Measurements from ENCODE around the gene RBP2. TPM values are rescaled to one million over a fixed set of nuclear protein-coding genes. Genes with fewer than 3 reads are reported as not detected.
A peak's percentile ranks its signal among the peaks of the same experiment; 100 is the strongest.

The RBP2 gene
- total and polyA plus RNA-seq, 4 donors: 0.79 TPM; not detected in 3

GRCh38 chr3:139416275-139416674, 60.0 kb downstream of the RBP2 start:
- H3K9ac ChIP-seq (ENCODE audit: low read depth in 1 of 2, low read length in 2 of 2): no peak overlapping the region
- TF ChIP-seq JUND (IDR thresholded peaks at IDR 0.05) (no peak), HNF4G (IDR thresholded peaks at IDR 0.05) (no peak), GABPA (IDR thresholded peaks at IDR 0.05 in 1 of 2, conservative IDR thresholded peaks at IDR 0.05 in 1 of 2) (no peak), FOXA1 (IDR thresholded peaks at IDR 0.05) (no peak), RXRA (IDR thresholded peaks at IDR 0.05) (no peak), EGR1 (IDR thresholded peaks at IDR 0.05; ENCODE audit: low read depth in 2 of 2) (no peak), REST (IDR thresholded peaks at IDR 0.05) (no peak), CTCF (IDR thresholded peaks at IDR 0.05; ENCODE audit: low read depth, low read length, missing input control) (no peak), FOXA2 (IDR thresholded peaks at IDR 0.05) (no peak), ZBTB33 (IDR thresholded peaks at IDR 0.05) (no peak), MAX (IDR thresholded peaks at IDR 0.05) (no peak), NR2F2 (IDR thresholded peaks at IDR 0.05) (no peak)
- 97% methylated on average over 1 of the region's 1 CpG for WGBS
- peaks cover 0 to 7% (median under 1%) of the 10 kb centered on the region in 4 donors for H3K9me3 ChIP-seq (ENCODE audit: control insufficient read depth in 4 of 4, low read length in 3 of 4)
- H3K27me3 ChIP-seq (ENCODE audit: control insufficient read depth in 4 of 4, insufficient read depth in 4 of 4, low read length in 3 of 4): no peaks in the 10 kb centered on the region
- no peak for DNase-seq (ENCODE audit: low spot score)
- no peak overlapping the region for H3K27ac ChIP-seq (ENCODE audit: low read depth in 1 of 2, low read length in 2 of 2)
- H3K4me1 ChIP-seq (ENCODE audit: control insufficient read depth in 4 of 4, insufficient read depth in 4 of 4, low read length in 3 of 4): peaks cover 0 to 12% (median 5%) of the 10 kb centered on the region in 4 donors
- H3K36me3 ChIP-seq (ENCODE audit: control insufficient read depth in 4 of 4, insufficient read depth in 3 of 4, low read depth in 1 of 4, low read length in 3 of 4): no peaks in the 10 kb centered on the region
- no peak overlapping the region for H3K4me3 ChIP-seq (ENCODE audit: low read depth in 1 of 3, low read length in 3 of 3)

GRCh38 chr3:139414608-139415224, 61.6 kb downstream of the RBP2 start:
- no peak overlapping the region for H3K9ac ChIP-seq (ENCODE audit: low read depth in 1 of 2, low read length in 2 of 2)
- no peaks in the 10 kb centered on the region for H3K36me3 ChIP-seq (ENCODE audit: control insufficient read depth in 4 of 4, insufficient read depth in 3 of 4, low read depth in 1 of 4, low read length in 3 of 4)
- H3K27me3 ChIP-seq (ENCODE audit: control insufficient read depth in 4 of 4, insufficient read depth in 4 of 4, low read length in 3 of 4): no peaks in the 10 kb centered on the region
- no peak overlapping the region for H3K4me3 ChIP-seq (ENCODE audit: low read depth in 1 of 3, low read length in 3 of 3)
- no peak for DNase-seq (ENCODE audit: low spot score)
- peaks cover 0 to 7% (median 3%) of the 10 kb centered on the region in 4 donors for H3K4me1 ChIP-seq (ENCODE audit: control insufficient read depth in 4 of 4, insufficient read depth in 4 of 4, low read length in 3 of 4)
- H3K27ac ChIP-seq (ENCODE audit: low read depth in 1 of 2, low read length in 2 of 2): no peak overlapping the region
- peaks cover 0 to 7% (median under 1%) of the 10 kb centered on the region in 4 donors for H3K9me3 ChIP-seq (ENCODE audit: control insufficient read depth in 4 of 4, low read length in 3 of 4)
- 70% methylated on average over 2 of the region's 2 CpGs for WGBS
- TF ChIP-seq ATF3 (IDR thresholded peaks at IDR 0.05) (no peak), TAF1 (conservative IDR thresholded peaks at IDR 0.05) (no peak), ZBTB33 (IDR thresholded peaks at IDR 0.05) (no peak), CTCF (IDR thresholded peaks at IDR 0.05; ENCODE audit: low read depth, low read length, missing input control) (no peak), GABPA (IDR thresholded peaks at IDR 0.05 in 1 of 2, conservative IDR thresholded peaks at IDR 0.05 in 1 of 2) (no peak), RXRA (IDR thresholded peaks at IDR 0.05) (no peak), HNF4A (conservative IDR thresholded peaks at IDR 0.05) (peak; percentile 75 to 85), HNF4G (IDR thresholded peaks at IDR 0.05) (peak; percentile 66)
